Cardiac muscle cell (in vitro differentiated cells and primary cell): Measurements from ENCODE around the gene USP12. TPM values are rescaled to one million over a fixed set of nuclear protein-coding genes. Genes with fewer than 3 reads are reported as not detected.
A peak's percentile ranks its signal among the peaks of the same experiment; 100 is the strongest.

Experiments used
- DNase-seq, 2 donors: peaks; one replicate each; pipeline versions ENCODE4 v3.0.0 to v3.0.0-alpha.2; 2010 to 2017; ENCODE audit warnings: low read depth in 1 of 2, low spot score in 1 of 2
- H3K27ac ChIP-seq: fragments of 200-600 bp; sonication (generic); 2 replicates; pipeline ENCODE4 v1.5.1; 2016
- H3K27me3 ChIP-seq: fragments of 200-600 bp; sonication (generic); 2 replicates; pipeline ENCODE4 v1.6.0; 2016; ENCODE audit warnings: control low read depth
- H3K36me3 ChIP-seq: fragments of 200-600 bp; sonication (generic); 2 replicates; pipeline ENCODE4 v1.5.1; 2016; ENCODE audit warnings: control low read depth
- H3K4me1 ChIP-seq: fragments of 200-600 bp; sonication (generic); 2 replicates; pipeline ENCODE4 v1.8.1; 2017; ENCODE audit warnings: low read depth, mild to moderate bottlenecking, mixed run types
- H3K4me3 ChIP-seq: fragments of 200-600 bp; sonication (generic); 2 replicates; pipeline ENCODE4 v1.5.1; 2016; ENCODE audit warnings: mild to moderate bottlenecking
- H3K9me3 ChIP-seq: fragments of 200-600 bp; sonication (generic); 2 replicates; pipeline ENCODE4 v1.5.1; 2017; ENCODE audit warnings: low read depth, mild to moderate bottlenecking, control low read depth
- polyA plus RNA-seq: library from polyadenylated mRNA; unstranded; fragments of >200 nt; fragmentation: Nextera tagmentation; extraction: Ambion mirVana; gene quantifications from 2 replicates; pipeline ENCODE4 v1.2.1, GENCODE V29; 2016
- total RNA-seq: library from RNA; depleted of rRNA; stranded (reverse); fragments of >200 nt; gene quantifications from 2 replicates; pipeline ENCODE4 v1.2.3, GENCODE V29; 2016
- TF ChIP-seq, protein P1 (sequence below): IDR thresholded peaks from 2 replicates; pipeline ENCODE4 v1.5.1; 2012; ENCODE audit warnings: low read depth, mild to moderate bottlenecking, low read length

The USP12 gene
- total and polyA plus RNA-seq, 2 experiments from 2014 or later, result 7.5 to 10.1 TPM

DNA sequence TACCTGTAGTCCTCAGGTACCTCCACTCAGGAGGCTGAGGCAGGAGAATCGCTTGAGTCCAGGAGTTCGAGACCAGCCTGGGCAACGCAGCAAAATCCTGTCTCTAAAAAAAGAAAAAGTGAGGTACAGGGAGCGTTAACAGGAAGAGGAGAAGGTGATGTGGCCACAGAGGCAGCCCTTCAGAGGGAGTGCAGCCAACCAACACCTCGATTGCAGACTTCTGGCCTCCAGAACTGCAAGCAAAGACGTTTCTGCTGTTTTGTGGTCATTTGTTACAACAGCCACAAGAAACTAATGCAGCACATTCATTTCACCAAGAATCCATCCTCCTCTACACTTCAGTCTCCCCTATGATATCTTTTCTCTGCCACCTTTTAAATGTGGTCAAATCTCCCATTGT lies 145.2 kb downstream of the USP12 start:
- H3K4me1 ChIP-seq, result peaks cover 6% of the 10 kb centered on the region
- no peak overlapping the region for H3K27ac ChIP-seq
- H3K9me3 ChIP-seq, result no peaks in the 10 kb centered on the region
- H3K36me3 ChIP-seq, result no peaks in the 10 kb centered on the region
- DNase-seq, result no peak
- no peak overlapping the region for H3K4me3 ChIP-seq
- no peaks in the 10 kb centered on the region for H3K27me3 ChIP-seq
- TF ChIP-seq, protein P1, sequence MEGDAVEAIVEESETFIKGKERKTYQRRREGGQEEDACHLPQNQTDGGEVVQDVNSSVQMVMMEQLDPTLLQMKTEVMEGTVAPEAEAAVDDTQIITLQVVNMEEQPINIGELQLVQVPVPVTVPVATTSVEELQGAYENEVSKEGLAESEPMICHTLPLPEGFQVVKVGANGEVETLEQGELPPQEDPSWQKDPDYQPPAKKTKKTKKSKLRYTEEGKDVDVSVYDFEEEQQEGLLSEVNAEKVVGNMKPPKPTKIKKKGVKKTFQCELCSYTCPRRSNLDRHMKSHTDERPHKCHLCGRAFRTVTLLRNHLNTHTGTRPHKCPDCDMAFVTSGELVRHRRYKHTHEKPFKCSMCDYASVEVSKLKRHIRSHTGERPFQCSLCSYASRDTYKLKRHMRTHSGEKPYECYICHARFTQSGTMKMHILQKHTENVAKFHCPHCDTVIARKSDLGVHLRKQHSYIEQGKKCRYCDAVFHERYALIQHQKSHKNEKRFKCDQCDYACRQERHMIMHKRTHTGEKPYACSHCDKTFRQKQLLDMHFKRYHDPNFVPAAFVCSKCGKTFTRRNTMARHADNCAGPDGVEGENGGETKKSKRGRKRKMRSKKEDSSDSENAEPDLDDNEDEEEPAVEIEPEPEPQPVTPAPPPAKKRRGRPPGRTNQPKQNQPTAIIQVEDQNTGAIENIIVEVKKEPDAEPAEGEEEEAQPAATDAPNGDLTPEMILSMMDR, result no peak

DNA sequence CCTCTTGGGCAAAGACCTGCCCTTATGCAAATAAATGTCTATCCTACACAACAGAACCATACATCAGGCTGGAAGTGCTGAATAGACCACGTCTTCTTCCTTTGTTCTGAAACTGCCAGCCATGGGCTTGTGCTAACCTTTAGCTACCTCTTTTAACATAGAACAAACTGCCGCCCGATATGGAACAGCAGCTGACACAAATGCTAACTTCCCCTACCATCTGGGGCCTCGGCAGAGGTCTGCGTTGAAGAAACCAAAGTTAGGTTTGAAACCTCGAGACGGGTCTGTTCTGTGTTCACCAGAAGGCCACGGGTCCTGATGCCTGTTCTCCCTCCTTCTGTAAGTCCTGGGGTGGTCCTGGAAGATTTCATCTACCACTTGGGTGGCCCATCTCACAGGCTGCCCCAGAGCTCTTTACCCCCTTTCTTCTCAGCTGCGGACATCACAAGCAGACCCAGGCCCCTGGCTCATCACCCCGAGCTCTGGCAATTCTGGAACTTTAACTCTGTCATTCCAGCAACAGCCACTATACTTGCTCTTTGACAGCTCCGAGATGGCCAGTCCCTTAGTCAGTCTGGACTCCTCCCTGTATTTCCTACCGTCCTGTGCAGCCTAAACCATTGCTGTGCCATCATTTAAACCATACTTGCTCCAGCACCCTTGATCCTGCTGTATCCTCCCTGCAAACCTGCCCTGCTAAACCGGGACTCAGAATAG lies 146.7 kb downstream of the USP12 start:
- peaks cover 6% of the 10 kb centered on the region for H3K4me1 ChIP-seq
- H3K27me3 ChIP-seq, result no peaks in the 10 kb centered on the region
- no peak overlapping the region for H3K27ac ChIP-seq
- no peaks in the 10 kb centered on the region for H3K36me3 ChIP-seq
- no peaks in the 10 kb centered on the region for H3K9me3 ChIP-seq
- TF ChIP-seq, protein P1, result no peak
- no peak overlapping the region for H3K4me3 ChIP-seq
- no peak for DNase-seq

GRCh38 chr13:27024074-27024461 lies 147.5 kb downstream of the USP12 start:
- Histone ChIP-seq H3K4me1 (peaks cover 6% of the 10 kb centered on the region), H3K27ac (no peak overlapping the region), H3K27me3 (no peaks in the 10 kb centered on the region), H3K36me3 (no peaks in the 10 kb centered on the region), H3K4me3 (no peak overlapping the region), H3K9me3 (no peaks in the 10 kb centered on the region)
- TF ChIP-seq, protein P1, result no peak
- DNase-seq, result no peak

DNA sequence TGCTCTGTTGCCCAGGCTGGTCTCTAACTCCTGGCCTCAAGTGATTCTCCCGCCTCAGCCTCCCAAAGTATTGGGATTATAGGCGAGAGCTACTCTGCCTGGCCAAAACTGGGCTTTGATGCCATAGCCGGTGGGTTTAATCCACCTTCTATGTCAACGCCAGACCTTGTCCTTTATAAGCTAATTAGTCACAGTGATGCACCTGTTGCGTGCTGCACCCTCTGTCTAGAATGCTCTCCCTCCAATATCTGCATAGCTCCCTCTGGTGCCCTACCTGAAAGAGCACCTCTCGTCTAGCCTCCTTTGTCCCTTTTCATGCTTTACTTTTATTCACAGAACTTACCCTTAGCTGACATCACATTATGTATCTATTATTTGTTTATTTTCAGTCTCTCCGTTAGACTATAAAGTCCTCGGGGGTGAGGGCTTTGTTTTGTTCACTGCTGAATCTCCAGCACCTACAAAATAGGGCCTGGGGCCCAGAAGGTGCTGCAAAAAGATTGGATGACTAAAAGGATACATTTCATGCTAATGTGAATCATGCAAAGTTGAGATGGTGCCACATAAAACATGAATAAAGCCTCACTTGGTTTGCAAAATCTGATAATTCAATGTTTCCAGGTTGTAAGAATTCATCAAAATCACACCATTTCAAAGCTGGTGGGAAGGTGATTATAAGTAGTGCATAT lies 148.1 kb downstream of the USP12 start:
- Histone ChIP-seq H3K27me3 (no peaks in the 10 kb centered on the region), H3K4me1 (peaks cover 6% of the 10 kb centered on the region), H3K4me3 (no peak overlapping the region), H3K27ac (no peak overlapping the region), H3K36me3 (no peaks in the 10 kb centered on the region), H3K9me3 (no peaks in the 10 kb centered on the region)
- DNase-seq, result no peak
- TF ChIP-seq, protein P1, result no peak

- no peak overlapping the region for H3K4me3 ChIP-seq
- DNase-seq, result peak; percentile 48 to 49
- H3K27ac ChIP-seq, result peak overlapping the region; percentile 53
- no peaks in the 10 kb centered on the region for H3K27me3 ChIP-seq
- H3K4me1 ChIP-seq, result peaks cover 6% of the 10 kb centered on the region
- H3K9me3 ChIP-seq, result no peaks in the 10 kb centered on the region
- H3K36me3 ChIP-seq, result no peaks in the 10 kb centered on the region
- TF ChIP-seq, protein P1, result no peak
These were observed 148.9 kb downstream of the USP12 start for GRCh38 chr13:27022571-27023311.
